Regular cardiac myocyte (primary cell): Measurements from ENCODE around the gene PARP12. TPM values are rescaled to one million over a fixed set of nuclear protein-coding genes. Genes with fewer than 3 reads are reported as not detected.

Source experiments
- total RNA-seq: library from RNA; depleted of rRNA; stranded (reverse); fragments of >200 nt; gene quantifications from 2 replicates; pipeline ENCODE4 v1.2.3, GENCODE V29; 2014

The PARP12 gene, protein sequence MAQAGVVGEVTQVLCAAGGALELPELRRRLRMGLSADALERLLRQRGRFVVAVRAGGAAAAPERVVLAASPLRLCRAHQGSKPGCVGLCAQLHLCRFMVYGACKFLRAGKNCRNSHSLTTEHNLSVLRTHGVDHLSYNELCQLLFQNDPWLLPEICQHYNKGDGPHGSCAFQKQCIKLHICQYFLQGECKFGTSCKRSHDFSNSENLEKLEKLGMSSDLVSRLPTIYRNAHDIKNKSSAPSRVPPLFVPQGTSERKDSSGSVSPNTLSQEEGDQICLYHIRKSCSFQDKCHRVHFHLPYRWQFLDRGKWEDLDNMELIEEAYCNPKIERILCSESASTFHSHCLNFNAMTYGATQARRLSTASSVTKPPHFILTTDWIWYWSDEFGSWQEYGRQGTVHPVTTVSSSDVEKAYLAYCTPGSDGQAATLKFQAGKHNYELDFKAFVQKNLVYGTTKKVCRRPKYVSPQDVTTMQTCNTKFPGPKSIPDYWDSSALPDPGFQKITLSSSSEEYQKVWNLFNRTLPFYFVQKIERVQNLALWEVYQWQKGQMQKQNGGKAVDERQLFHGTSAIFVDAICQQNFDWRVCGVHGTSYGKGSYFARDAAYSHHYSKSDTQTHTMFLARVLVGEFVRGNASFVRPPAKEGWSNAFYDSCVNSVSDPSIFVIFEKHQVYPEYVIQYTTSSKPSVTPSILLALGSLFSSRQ
- 17.6 and 17.8 TPM in 2 replicates for total RNA-seq

DNA sequence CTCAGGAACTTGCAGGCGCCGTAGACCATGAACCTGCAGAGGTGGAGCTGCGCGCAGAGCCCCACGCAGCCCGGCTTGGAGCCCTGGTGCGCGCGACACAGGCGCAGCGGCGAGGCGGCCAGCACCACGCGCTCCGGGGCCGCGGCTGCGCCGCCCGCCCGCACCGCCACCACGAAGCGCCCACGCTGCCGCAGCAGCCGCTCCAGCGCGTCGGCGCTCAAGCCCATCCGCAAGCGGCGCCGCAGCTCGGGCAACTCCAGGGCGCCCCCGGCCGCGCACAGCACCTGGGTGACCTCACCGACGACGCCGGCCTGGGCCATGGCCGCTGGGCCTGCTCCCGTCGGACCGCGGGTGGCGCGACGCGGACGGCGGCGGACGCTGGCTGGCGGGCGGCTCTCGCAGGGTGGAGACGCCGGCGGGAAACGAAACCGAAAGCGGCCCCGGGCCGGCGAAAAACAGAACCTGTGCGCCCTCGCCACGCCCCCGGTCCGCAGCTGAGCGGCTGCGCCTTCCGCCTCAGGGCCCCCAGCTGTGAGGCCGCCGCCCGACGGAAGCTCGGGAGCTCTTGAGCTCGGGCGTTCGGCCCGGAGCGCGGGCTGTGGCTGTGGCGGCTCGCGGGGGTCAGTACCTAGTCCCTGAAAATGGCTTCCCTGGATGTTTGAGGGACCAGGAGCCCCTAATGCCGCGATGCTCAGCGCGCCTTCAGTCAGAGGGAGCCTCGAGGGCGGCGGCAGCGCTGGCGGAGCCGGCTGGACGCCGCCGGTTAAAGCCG lies at the start of gene PARP12:
PARP12 (minus strand) TSS at position 424 of the 772 bp plus-strand sequence; CDS start at position 320, 104 bp downstream.

Other genes starting within 250 kb of the PARP12 start
- gene TBXAS1, start 233.7 kb downstream of the PARP12 start, total RNA-seq: 0.19 and 1.4 TPM in 2 replicates
- gene KDM7A, start 114.0 kb upstream of the PARP12 start, total RNA-seq: 3.6 and 7.3 TPM in 2 replicates